22Rv1 (cell line): ENCODE measurements around the gene JAKMIP1.

Source experiments
- CTCF ChIP-seq: fragments of 450-650 bp; IDR thresholded peaks from 2 replicates; pipeline ENCODE4 v1.5.1; 2017; ENCODE audit warnings: mild to moderate bottlenecking
- ZFX ChIP-seq: fragments of 450-650 bp; IDR thresholded peaks from 2 replicates; pipeline ENCODE4 v1.6.1; 2017; ENCODE audit warnings: antibody characterized with exemption, borderline replicate concordance

GRCh38 chr4:6236816-6237390 lies 36.6 kb upstream of the JAKMIP1 start:
- no peak for TF ChIP-seq CTCF
- TF ChIP-seq ZFX: no peak
